Stimulated activated CD8-positive, alpha-beta memory T cell treated with anti-CD3 and anti-CD28 coated beads, Interleukin-4, amount 100 ng/mL, for 48 hours (primary cell): Measurements from ENCODE around the gene TSACC.

ENCODE experiments used
- DNase-seq: peaks from one replicate; pipeline ENCODE4 v3.0.0-alpha.2; 2020

Gene TSACC

GRCh38 chr1:156376958-156377919, 38.9 kb downstream of the TSACC start:
- no peak for DNase-seq

- no peak for DNase-seq
Measured at GRCh38 chr1:156378557-156378956, 40.2 kb downstream of the TSACC start.

GRCh38 chr1:156379420-156380165, 41.3 kb downstream of the TSACC start:
- DNase-seq = no peak

GRCh38 chr1:156382561-156382960, 44.2 kb downstream of the TSACC start:
- no peak for DNase-seq

- peak; percentile 79 for DNase-seq
Measured at GRCh38 chr1:156383023-156383422, 44.7 kb downstream of the TSACC start.

GRCh38 chr1:156384007-156384406, 45.7 kb downstream of the TSACC start:
- DNase-seq = no peak

GRCh38 chr1:156384658-156385057, 46.3 kb downstream of the TSACC start:
- DNase-seq = no peak

GRCh38 chr1:156385534-156386031, 47.3 kb downstream of the TSACC start:
- DNase-seq = peak; percentile 87

GRCh38 chr1:156386134-156386901, 48.0 kb downstream of the TSACC start:
- DNase-seq = no peak

GRCh38 chr1:156386949-156387869, 48.9 kb downstream of the TSACC start:
- no peak for DNase-seq

GRCh38 chr1:156387870-156388173, 49.5 kb downstream of the TSACC start:
- no peak for DNase-seq

- no peak for DNase-seq
Measured at GRCh38 chr1:156388174-156389137, 50.1 kb downstream of the TSACC start.

- DNase-seq = no peak
Measured at GRCh38 chr1:156389311-156389710, 51.0 kb downstream of the TSACC start.

- no peak for DNase-seq
Measured at GRCh38 chr1:156390469-156391365, 52.4 kb downstream of the TSACC start.

GRCh38 chr1:156391366-156391677, 53.0 kb downstream of the TSACC start:
- no peak for DNase-seq

GRCh38 chr1:156391701-156392100, 53.4 kb downstream of the TSACC start:
- DNase-seq = no peak

- DNase-seq = no peak
Measured at GRCh38 chr1:156392452-156392853, 54.1 kb downstream of the TSACC start.

- no peak for DNase-seq
Measured at GRCh38 chr1:156393095-156393494, 54.8 kb downstream of the TSACC start.

GRCh38 chr1:156394082-156394481, 55.8 kb downstream of the TSACC start:
- DNase-seq = no peak
